GM23338 (cell line): Measurements from ENCODE around the gene ZEB2. TPM values are rescaled to one million over a fixed set of nuclear protein-coding genes. Genes with fewer than 3 reads are reported as not detected.
A peak's percentile ranks its signal among the peaks of the same experiment; 100 is the strongest.

ENCODE experiments used
- ATAC-seq: fragments of 200-7000 bp; cut with Tn5 transposase; 3 replicates; pipeline ENCODE4 v1.9.1; 2020
- DNase-seq: peaks from one replicate; pipeline ENCODE4 v3.0.0-alpha.2; 2015; ENCODE audit warnings: low spot score
- H2AFZ ChIP-seq: fragments of 200-600 bp; sonication (generic); 2 replicates; pipeline ENCODE4 v1.8.0; 2016; ENCODE audit warnings: antibody characterized with exemption, mild to moderate bottlenecking, moderate library complexity
- H3F3A ChIP-seq: fragments of 200-600 bp; sonication (generic); replicated peaks from 2 replicates; pipeline ENCODE4 v1.8.0; 2017; ENCODE audit warnings: antibody characterized with exemption, mixed run types, low read depth
- H3K27ac ChIP-seq: fragments of 200-600 bp; sonication (generic); 2 replicates; pipeline ENCODE4 v1.6.1; 2016; ENCODE audit warnings: low read depth
- H3K27me3 ChIP-seq: fragments of 200-600 bp; sonication (generic); 2 replicates; pipeline ENCODE4 v1.8.0; 2016; ENCODE audit warnings: mild to moderate bottlenecking, mixed run types, moderate library complexity; ENCODE audit not compliant: insufficient read depth
- H3K36me3 ChIP-seq: fragments of 200-600 bp; sonication (generic); 2 replicates; pipeline ENCODE4 v1.8.0; 2016; ENCODE audit warnings: mild to moderate bottlenecking; ENCODE audit not compliant: insufficient read depth
- H3K4me1 ChIP-seq: fragments of 200-600 bp; sonication (generic); 2 replicates; pipeline ENCODE4 v1.8.0; 2016; ENCODE audit warnings: mild to moderate bottlenecking, moderate library complexity; ENCODE audit not compliant: insufficient read depth
- H3K4me2 ChIP-seq: fragments of 200-600 bp; sonication (generic); 2 replicates; pipeline ENCODE4 v1.7.1; 2017; ENCODE audit warnings: mixed run types
- H3K4me3 ChIP-seq: fragments of 200-600 bp; sonication (generic); 2 replicates; pipeline ENCODE4 v1.6.1; 2016; ENCODE audit warnings: mixed run types
- H3K79me2 ChIP-seq: fragments of 200-600 bp; sonication (generic); replicated peaks from 2 replicates; pipeline ENCODE4 v1.8.0; 2017; ENCODE audit warnings: mild to moderate bottlenecking; ENCODE audit not compliant: insufficient read depth
- H3K9me2 ChIP-seq: fragments of 200-600 bp; sonication (generic); 2 replicates; pipeline ENCODE4 v1.8.0; 2017; ENCODE audit not compliant: insufficient read depth
- H4K20me1 ChIP-seq: fragments of 200-600 bp; sonication (generic); replicated peaks from 2 replicates; pipeline ENCODE4 v1.8.0; 2017; ENCODE audit warnings: mild to moderate bottlenecking; ENCODE audit not compliant: insufficient read depth
- H3K27ac Mint-ChIP-seq: 2 replicates; pipeline ENCODE4 v1.8.0; 2020; ENCODE audit warnings: inconsistent platforms, mild to moderate bottlenecking, moderate library complexity, mixed read lengths
- H3K27me3 Mint-ChIP-seq: 3 replicates; pipeline ENCODE4 v1.8.0; 2022; ENCODE audit warnings: low read depth, mild to moderate bottlenecking, moderate library complexity, mixed read lengths, inconsistent platforms; ENCODE audit not compliant: insufficient read depth, poor library complexity
- H3K36me3 Mint-ChIP-seq: 3 replicates; pipeline ENCODE4 v1.8.0; 2021; ENCODE audit warnings: low read depth, mild to moderate bottlenecking, inconsistent platforms, moderate library complexity, mixed read lengths
- H3K4me1 Mint-ChIP-seq: 3 replicates; pipeline ENCODE4 v1.8.0; 2020; ENCODE audit warnings: mild to moderate bottlenecking, inconsistent platforms, mixed read lengths
- H3K4me3 Mint-ChIP-seq: 3 replicates; pipeline ENCODE4 v1.8.0; 2021; ENCODE audit warnings: moderate library complexity, mild to moderate bottlenecking, inconsistent platforms, mixed read lengths
- H3K9me3 Mint-ChIP-seq: 3 replicates; pipeline ENCODE4 v1.8.0; 2020; ENCODE audit warnings: moderate library complexity, mild to moderate bottlenecking, inconsistent platforms, mixed read lengths
- ETS1 ChIP-seq: IDR thresholded peaks from 2 replicates; pipeline ENCODE4 v1.6.1; 2016; ENCODE audit warnings: antibody characterized with exemption
- EZH2 ChIP-seq: fragments of 200-600 bp; sonication (generic); IDR thresholded peaks from one replicate; pipeline ENCODE4 v1.8.0; 2017; ENCODE audit warnings: antibody characterized with exemption, mild to moderate bottlenecking, low read depth; ENCODE audit not compliant: unreplicated experiment
- EZH2phosphoT487 ChIP-seq: fragments of 200-600 bp; sonication (generic); IDR thresholded peaks from one replicate; pipeline ENCODE4 v1.8.1; 2018; ENCODE audit warnings: antibody characterized with exemption; ENCODE audit not compliant: unreplicated experiment
- JUNB ChIP-seq: IDR thresholded peaks from one replicate; pipeline ENCODE4 v1.6.1; 2016; ENCODE audit warnings: antibody characterized with exemption; ENCODE audit not compliant: unreplicated experiment
- NANOG ChIP-seq: IDR thresholded peaks from 2 replicates; pipeline ENCODE4 v1.6.1; 2016; ENCODE audit warnings: antibody characterized with exemption, borderline replicate concordance
- REST ChIP-seq: IDR thresholded peaks from one replicate; pipeline ENCODE4 v1.6.1; 2018; ENCODE audit warnings: antibody characterized with exemption; ENCODE audit not compliant: unreplicated experiment
- polyA plus RNA-seq: library from polyadenylated mRNA; unstranded; fragments of >200 nt; fragmentation: Nextera tagmentation; extraction: Ambion mirVana; gene quantifications from 2 replicates; pipeline ENCODE4 v1.2.1, GENCODE V29; 2016
- total RNA-seq: library from RNA; depleted of rRNA; stranded (reverse); fragments of >200 nt; shearing (Covaris generic); gene quantifications from 2 replicates; pipeline ENCODE4 v1.2.3, GENCODE V29; 2014
- TF ChIP-seq, protein P1 (sequence below), 2 experiments: fragments of 200-600 bp in 1 of 2; sonication (generic) in 1 of 2; conservative IDR thresholded peaks; 2 replicates each; pipeline versions ENCODE4 v1.5.1 to v1.6.1; 2016 to 2017; ENCODE audit warnings: antibody characterized with exemption in 2 of 2, low read depth in 2 of 2, mild to moderate bottlenecking in 2 of 2, moderate library complexity in 1 of 2

Gene ZEB2
- total and polyA plus RNA-seq, 2 experiments from 2014 or later, result 0.45 TPM; not detected in 1

GRCh38 chr2:144520756-144521487, 1.0 kb upstream of the ZEB2 start:
- peaks cover 16% of the 10 kb centered on the region for H4K20me1 ChIP-seq
- peak overlapping the region; percentile 64; the same call in 1 of the 2 replicates for H3K4me2 ChIP-seq
- H3K4me3 ChIP-seq, result peak overlapping the region; percentile 30; the same call in 1 of the 2 replicates
- peaks cover 30% of the 10 kb centered on the region for H3K27me3 Mint-ChIP-seq
- H3K9me2 ChIP-seq, result no peaks in the 10 kb centered on the region
- no peak overlapping the region for H3K27ac ChIP-seq
- H3F3A ChIP-seq, result peaks cover 17% of the 10 kb centered on the region
- H3K4me1 ChIP-seq, result peaks cover 63% of the 10 kb centered on the region
- H3K27ac Mint-ChIP-seq, result no peak overlapping the region
- peaks cover 84% of the 10 kb centered on the region for H3K27me3 ChIP-seq
- ATAC-seq, result no peak
- H3K4me3 Mint-ChIP-seq, result peak overlapping the region; percentile 47; the same call in 2 of the 3 replicates
- H3K36me3 Mint-ChIP-seq, result no peaks in the 10 kb centered on the region
- no peaks in the 10 kb centered on the region; the same call in 1 of the 3 replicates for H3K9me3 Mint-ChIP-seq
- no peaks in the 10 kb centered on the region for H3K79me2 ChIP-seq
- DNase-seq, result no peak
- H3K36me3 ChIP-seq, result no peaks in the 10 kb centered on the region
- TF ChIP-seq ETS1 (no peak), EZH2 (peak; percentile 16)
- peaks cover 40% of the 10 kb centered on the region for H3K4me1 Mint-ChIP-seq
- no peak overlapping the region for H2AFZ ChIP-seq

- Histone ChIP-seq H2AFZ (no peak overlapping the region), H3K36me3 (no peaks in the 10 kb centered on the region), H3K4me1 (peaks cover 65% of the 10 kb centered on the region), H3K4me2 (peak overlapping the region; percentile 74), H4K20me1 (peaks cover 25% of the 10 kb centered on the region), H3K27me3 (peaks cover 89% of the 10 kb centered on the region), H3F3A (peaks cover 17% of the 10 kb centered on the region), H3K79me2 (no peaks in the 10 kb centered on the region), H3K9me2 (no peaks in the 10 kb centered on the region), H3K27ac (no peak overlapping the region), H3K4me3 (peak overlapping the region; percentile 45)
- Mint-ChIP-seq H3K4me1 (peaks cover 40% of the 10 kb centered on the region), H3K27ac (no peak overlapping the region), H3K9me3 (no peaks in the 10 kb centered on the region; the same call in 1 of the 3 replicates), H3K36me3 (no peaks in the 10 kb centered on the region; the same call in 2 of the 3 replicates), H3K27me3 (peaks cover 40% of the 10 kb centered on the region), H3K4me3 (no peak overlapping the region)
- no peak for DNase-seq
- ATAC-seq, result no peak
- TF ChIP-seq EZH2phosphoT487, result no peak
- TF ChIP-seq REST, result no peak
- no peak for TF ChIP-seq ETS1
- TF ChIP-seq NANOG, result no peak
- no peak for TF ChIP-seq JUNB
- TF ChIP-seq, protein P1, sequence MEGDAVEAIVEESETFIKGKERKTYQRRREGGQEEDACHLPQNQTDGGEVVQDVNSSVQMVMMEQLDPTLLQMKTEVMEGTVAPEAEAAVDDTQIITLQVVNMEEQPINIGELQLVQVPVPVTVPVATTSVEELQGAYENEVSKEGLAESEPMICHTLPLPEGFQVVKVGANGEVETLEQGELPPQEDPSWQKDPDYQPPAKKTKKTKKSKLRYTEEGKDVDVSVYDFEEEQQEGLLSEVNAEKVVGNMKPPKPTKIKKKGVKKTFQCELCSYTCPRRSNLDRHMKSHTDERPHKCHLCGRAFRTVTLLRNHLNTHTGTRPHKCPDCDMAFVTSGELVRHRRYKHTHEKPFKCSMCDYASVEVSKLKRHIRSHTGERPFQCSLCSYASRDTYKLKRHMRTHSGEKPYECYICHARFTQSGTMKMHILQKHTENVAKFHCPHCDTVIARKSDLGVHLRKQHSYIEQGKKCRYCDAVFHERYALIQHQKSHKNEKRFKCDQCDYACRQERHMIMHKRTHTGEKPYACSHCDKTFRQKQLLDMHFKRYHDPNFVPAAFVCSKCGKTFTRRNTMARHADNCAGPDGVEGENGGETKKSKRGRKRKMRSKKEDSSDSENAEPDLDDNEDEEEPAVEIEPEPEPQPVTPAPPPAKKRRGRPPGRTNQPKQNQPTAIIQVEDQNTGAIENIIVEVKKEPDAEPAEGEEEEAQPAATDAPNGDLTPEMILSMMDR (conservative IDR thresholded peaks at IDR 0.05; ENCODE audit: low read depth in 2 of 2), result no peak
Observed at GRCh38 chr2:144519597-144519933, 354 bp downstream of the ZEB2 start.
